K562 (cell line): ENCODE measurements around the gene ARHGEF7. TPM values are rescaled to one million over a fixed set of nuclear protein-coding genes. Genes with fewer than 3 reads are reported as not detected.

ENCODE experiments used
- ATAC-seq: fragments of 200-7000 bp; cut with Tn5 transposase; 3 replicates; pipeline ENCODE4 v1.9.1; 2020; ENCODE audit warnings: moderate library complexity
- BruUV-seq: library from RNA; stranded (reverse); fragments of 400-500 nt; replicated peaks from 2 replicates; lab custom pipeline; 2021; lab: Mats Ljungman, UMichigan
- CTCF ChIA-PET: fragments of 300-600 bp; formaldehyde crosslinking; extraction: SDS; loops from one replicate; lab custom pipeline; 2021; ENCODE audit warnings: low intra/inter-chr PET ratio; lab: Yijun Ruan, JAX
- POLR2A ChIA-PET: fragments of 300-600, 350-650 bp; sonication (Branson Sonifier 250); formaldehyde crosslinking; extraction: SDS; loops from one replicate; lab custom pipeline; 2021; ENCODE audit warnings: antibody characterized with exemption, inconsistent platforms; lab: Yijun Ruan, JAX
- DNase-seq, 4 experiments: peaks; one replicate each; pipeline versions ENCODE4 v3.0.0 to v3.0.0-alpha.2; 2011 to 2018; ENCODE audit warnings: low spot score in 3 of 4, mixed read lengths in 3 of 4; ENCODE audit errors: extremely low read depth in 1 of 4
- FAIRE-seq: peaks from 2 replicates; lab custom pipeline; 2011; peaks lifted over from hg19 to GRCh38; lab: Jason Lieb, UNC
- H2AFZ ChIP-seq: 2 replicates; pipeline ENCODE4 v1.6.0; 2011; ENCODE audit warnings: low read depth, low read length, control low read depth, inconsistent platforms
- H3K27ac ChIP-seq: fragments of 200-600 bp; 3 replicates; pipeline ENCODE4 v1.8.0; 2011; ENCODE audit warnings: low read depth, mild to moderate bottlenecking, control low read depth, inconsistent platforms, low read length, moderate library complexity, mixed read lengths; ENCODE audit errors: extremely low read depth
- H3K27me3 ChIP-seq, 2 experiments: fragments of 300-600 bp in 1 of 2; 2 replicates in 1 of 2; 3 replicates in 1 of 2; pipeline versions ENCODE4 v1.6.0 to v1.8.0; 2011; ENCODE audit warnings: inconsistent platforms in 2 of 2, low read length in 2 of 2, mild to moderate bottlenecking in 1 of 2, mixed read lengths in 1 of 2, moderate library complexity in 1 of 2; ENCODE audit not compliant: control insufficient read depth in 2 of 2, insufficient read depth in 2 of 2
- H3K36me3 ChIP-seq: fragments of 300-600 bp; 3 replicates; pipeline ENCODE4 v1.8.0; 2011; ENCODE audit warnings: mild to moderate bottlenecking, low read length, inconsistent platforms; ENCODE audit not compliant: control insufficient read depth, insufficient read depth
- H3K4me1 ChIP-seq, 2 experiments: fragments of 200-600 bp in 1 of 2; replicated peaks in 1 of 2; 2 replicates in 1 of 2; 3 replicates in 1 of 2; pipeline versions ENCODE4 v1.5.1 to v1.8.0; 2011; ENCODE audit warnings: inconsistent platforms in 2 of 2, low read length in 2 of 2, mild to moderate bottlenecking in 1 of 2, mixed read lengths in 1 of 2, moderate library complexity in 1 of 2; ENCODE audit not compliant: control insufficient read depth in 2 of 2, insufficient read depth in 2 of 2
- H3K4me2 ChIP-seq: 2 replicates; pipeline ENCODE4 v1.6.1; 2011; ENCODE audit warnings: low read length, control low read depth, inconsistent platforms, mixed read lengths; ENCODE audit not compliant: insufficient read depth
- H3K4me3 ChIP-seq: fragments of 200-600 bp; sonication (generic), shearing (Covaris generic); 2 replicates; pipeline ENCODE4 v1.5.1; 2016; ENCODE audit warnings: control low read depth, inconsistent platforms
- H3K79me2 ChIP-seq: fragments of 200-600 bp; 3 replicates; pipeline ENCODE4 v1.8.0; 2011; ENCODE audit warnings: low read length, inconsistent platforms; ENCODE audit not compliant: control insufficient read depth, insufficient read depth
- H3K9ac ChIP-seq, 2 experiments: 2 replicates each; pipeline versions ENCODE4 v1.6.0 to v1.6.1; 2011; ENCODE audit warnings: low read depth in 2 of 2, low read length in 2 of 2, control low read depth in 1 of 2, inconsistent platforms in 1 of 2, mild to moderate bottlenecking in 1 of 2, mixed read lengths in 1 of 2; ENCODE audit not compliant: insufficient read depth in 1 of 2
- H3K9me1 ChIP-seq: one replicate; pipeline ENCODE4 v1.6.0; 2011; ENCODE audit warnings: inconsistent platforms, mild to moderate bottlenecking, low read length, moderate library complexity; ENCODE audit not compliant: control insufficient read depth, insufficient read depth
- H3K9me3 ChIP-seq: replicated peaks from 2 replicates; pipeline ENCODE4 v1.5.1; 2011; ENCODE audit warnings: low read depth, low read length, inconsistent platforms; ENCODE audit not compliant: control insufficient read depth, insufficient read depth
- H4K20me1 ChIP-seq: replicated peaks from 2 replicates; pipeline ENCODE4 v1.6.1; 2011; ENCODE audit warnings: low read length, inconsistent platforms, mixed read lengths; ENCODE audit not compliant: control insufficient read depth, insufficient read depth
- ATF2 ChIP-seq: sonication (generic); formaldehyde crosslinking; IDR thresholded peaks from 2 replicates; pipeline ENCODE4 v1.8.1; 2022; ENCODE audit warnings: missing genetic modification reagents
- BDP1 ChIP-seq: IDR thresholded peaks from 3 replicates; pipeline ENCODE4 v1.6.1; 2011; ENCODE audit not compliant: insufficient read length, insufficient read depth
- CEBPB ChIP-seq: fragments of 450-650 bp; IDR thresholded peaks from 2 replicates; pipeline ENCODE4 v1.6.1; 2016; ENCODE audit warnings: missing genetic modification characterization, missing compliant biosample characterization
- GTF2A2 ChIP-seq: IDR thresholded peaks from 2 replicates; pipeline ENCODE4 v1.6.1; 2016; ENCODE audit warnings: mild to moderate bottlenecking, missing genetic modification characterization, missing compliant biosample characterization
- KAT7 ChIP-seq: sonication (generic); formaldehyde crosslinking; IDR thresholded peaks from 2 replicates; pipeline ENCODE4 v1.8.0; 2022; ENCODE audit warnings: missing genetic modification reagents, mild to moderate bottlenecking, borderline replicate concordance
- KDM1A ChIP-seq, 2 experiments: fragments of 450-650 bp; IDR thresholded peaks; 2 replicates each; pipeline ENCODE4 v1.6.1; 2016; ENCODE audit warnings: mild to moderate bottlenecking in 2 of 2
- MAFG ChIP-seq: fragments of 450-650 bp; conservative IDR thresholded peaks from 2 replicates; pipeline ENCODE4 v1.6.1; 2016; ENCODE audit warnings: missing genetic modification characterization, missing compliant biosample characterization
- MLX ChIP-seq, 2 experiments: fragments of 450-650 bp in 1 of 2; sonication (generic) in 1 of 2; formaldehyde crosslinking; conservative IDR thresholded peaks; 2 replicates each; pipeline versions ENCODE4 v1.4.0 to v1.8.1; 2020 to 2022; ENCODE audit warnings: mild to moderate bottlenecking in 1 of 2, missing genetic modification reagents in 1 of 2
- TCF7L2 ChIP-seq: fragments of 150-350 bp; IDR thresholded peaks from 2 replicates; pipeline ENCODE4 v1.6.1; 2016; ENCODE audit warnings: low read depth, mild to moderate bottlenecking, low read length, moderate library complexity
- ZFX ChIP-seq: sonication (generic); formaldehyde crosslinking; IDR thresholded peaks from 2 replicates; pipeline ENCODE4 v1.8.0; 2022; ENCODE audit warnings: mild to moderate bottlenecking, missing genetic modification reagents, moderate library complexity
- WGBS: fragments of 100-300 bp; shearing (Covaris generic); methylation state at CpG from one replicate; pipeline ENCODE4 v1.1.6; 2016; ENCODE audit warnings: low coverage, mixed read lengths; ENCODE audit not compliant: insufficient coverage; ENCODE audit errors: missing lambda C conversion rate; 5-methylcytosine and 5-hydroxymethylcytosine counted together
- in situ Hi-C: fragments of 300-500 bp; cut with MboI; formaldehyde crosslinking; loops from 4 replicates; pipeline ENCODE4 v1.15.0; 2018; ENCODE audit warnings: inconsistent platforms, mixed read lengths
- intact Hi-C: fragments of 100-400 bp; cut with micrococcal nuclease; formaldehyde crosslinking; loops from 2 replicates; pipeline ENCODE4 v1.14.2; 2022
- polyA plus RNA-seq, 8 experiments: library from polyadenylated mRNA; depleted of rRNA in 4 of 8; stranded (reverse) in 5 of 8; unstranded in 3 of 8; fragments of >200 nt; fragmentation: Nextera tagmentation in 2 of 8; fragmentation: Illumina TruSeq in 1 of 8; extraction: Ambion mirVana in 2 of 8; extraction: Trizol in 1 of 8; gene quantifications; 2 replicates each; pipeline versions ENCODE4 v1.2.1 to v1.2.3, GENCODE V29; 2011 to 2014; ENCODE audit warnings: inconsistent platforms in 1 of 8, missing spikeins in 1 of 8
- total RNA-seq, 7 experiments: library from RNA; depleted of rRNA in 6 of 7; stranded (reverse); fragments of >200 nt in 6 of 7; fragmentation: Illumina TruSeq in 2 of 7; extraction: Trizol in 2 of 7; gene quantifications; 2 replicates each; pipeline versions ENCODE4 v1.2.1 to v1.2.3, GENCODE V29; 2011 to 2021; ENCODE audit warnings: low replicate concordance in 1 of 7
- TF ChIP-seq, protein P1 (sequence below): sonication (generic); formaldehyde crosslinking; IDR thresholded peaks from 2 replicates; pipeline ENCODE4 v1.8.1; 2023; ENCODE audit warnings: mild to moderate bottlenecking, missing genetic modification reagents

The ARHGEF7 gene
- total and polyA plus RNA-seq, 9 of the 15 experiments (the other 6 are each of a cell fraction or from before 2014, with no cell fraction given), result 2.1 to 26.8 (median 17.5) TPM

DNA sequence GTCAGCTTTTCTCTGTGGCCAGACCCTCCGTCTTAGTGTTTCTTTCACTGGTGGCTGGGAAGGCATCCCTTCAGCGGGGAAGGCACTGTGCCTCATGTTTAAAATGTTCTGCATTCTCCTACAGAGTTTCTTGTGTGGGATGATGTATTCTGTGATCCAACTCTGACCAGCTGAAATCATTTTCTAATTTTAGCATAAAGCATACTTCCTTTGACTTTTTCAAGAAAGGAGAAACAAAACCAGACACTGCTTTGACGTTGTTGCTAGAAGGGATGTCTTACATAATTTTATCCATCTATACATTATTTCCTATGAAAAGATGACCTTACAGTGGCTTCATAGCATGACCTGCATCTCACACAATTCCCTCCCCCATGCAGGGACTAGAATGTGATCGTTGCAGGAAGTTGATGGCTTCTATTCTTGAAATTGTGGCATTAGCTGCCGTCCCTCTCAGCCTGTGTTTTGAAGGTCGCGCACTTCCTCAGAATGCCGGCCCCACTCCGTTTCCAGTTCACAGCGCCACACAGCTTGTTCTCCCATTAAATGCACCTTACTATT, 166.7 kb downstream of the ARHGEF7 start:
- Histone ChIP-seq H3K36me3 (peaks cover 59% of the 10 kb centered on the region; the same call in 1 of the 3 replicates), H3K4me3 (no peak overlapping the region)
- CTCF ChIA-PET, result no interaction called here
- intact Hi-C loops, result no loop called here
- no peak for ATAC-seq
- no peak for FAIRE-seq
- DNase-seq, result no peak
- WGBS, result 85% methylated on average over 5 of the region's 10 CpGs
- TF ChIP-seq TCF7L2 (no peak), ZFX (CRISPR knock-in tag) (no peak), MAFG (no peak)
- TF ChIP-seq, all 486 proteins: peak for 0
- in situ Hi-C loops, result no loop called here
- no peaks in the 10 kb centered on the region for H3K9me3 ChIP-seq
- H2AFZ ChIP-seq, result no peak overlapping the region
- no peak overlapping the region for H3K9ac ChIP-seq
- H3K27me3 ChIP-seq, result no peaks in the 10 kb centered on the region
- H4K20me1 ChIP-seq, result no peaks in the 10 kb centered on the region
- H3K27ac ChIP-seq, result no peak overlapping the region
- POLR2A ChIA-PET, result interaction anchor here (0.9 to 1.4 kb wide), 2 partner anchors 7 to 12 kb away, joined by 3 read pairs; no protein-coding TSS in a partner anchor
- H3K9me1 ChIP-seq, result no peaks in the 10 kb centered on the region
- H3K4me1 ChIP-seq, result no peaks in the 10 kb centered on the region
- H3K79me2 ChIP-seq, result no peaks in the 10 kb centered on the region
- no TSS peak for BruUV-seq
- no peak overlapping the region for H3K4me2 ChIP-seq

GRCh38 chr13:111282425-111282824, 167.3 kb downstream of the ARHGEF7 start:
- no TSS peak for BruUV-seq
- DNase-seq (no peak), ATAC-seq (no peak)
- Histone ChIP-seq H3K9me1 (no peaks in the 10 kb centered on the region), H3K4me3 (no peak overlapping the region), H3K79me2 (no peaks in the 10 kb centered on the region)
- no peak for TF ChIP-seq GTF2A2 (tag)
- TF ChIP-seq KDM1A (IDR thresholded peaks at IDR 0.05), result no peak
- no peak for TF ChIP-seq MLX (CRISPR knock-in tag; conservative IDR thresholded peaks at IDR 0.05)
- TF ChIP-seq, protein P1, sequence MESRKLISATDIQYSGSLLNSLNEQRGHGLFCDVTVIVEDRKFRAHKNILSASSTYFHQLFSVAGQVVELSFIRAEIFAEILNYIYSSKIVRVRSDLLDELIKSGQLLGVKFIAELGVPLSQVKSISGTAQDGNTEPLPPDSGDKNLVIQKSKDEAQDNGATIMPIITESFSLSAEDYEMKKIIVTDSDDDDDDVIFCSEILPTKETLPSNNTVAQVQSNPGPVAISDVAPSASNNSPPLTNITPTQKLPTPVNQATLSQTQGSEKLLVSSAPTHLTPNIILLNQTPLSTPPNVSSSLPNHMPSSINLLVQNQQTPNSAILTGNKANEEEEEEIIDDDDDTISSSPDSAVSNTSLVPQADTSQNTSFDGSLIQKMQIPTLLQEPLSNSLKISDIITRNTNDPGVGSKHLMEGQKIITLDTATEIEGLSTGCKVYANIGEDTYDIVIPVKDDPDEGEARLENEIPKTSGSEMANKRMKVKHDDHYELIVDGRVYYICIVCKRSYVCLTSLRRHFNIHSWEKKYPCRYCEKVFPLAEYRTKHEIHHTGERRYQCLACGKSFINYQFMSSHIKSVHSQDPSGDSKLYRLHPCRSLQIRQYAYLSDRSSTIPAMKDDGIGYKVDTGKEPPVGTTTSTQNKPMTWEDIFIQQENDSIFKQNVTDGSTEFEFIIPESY (CRISPR knock-in tag), result no peak
- TF ChIP-seq CEBPB (tag), result no peak
- no peak for TF ChIP-seq BDP1
- no peak for TF ChIP-seq ATF2
- no peak for TF ChIP-seq KAT7
- TF ChIP-seq, all 486 proteins: peak for 0
- H3K9me3 ChIP-seq, result no peaks in the 10 kb centered on the region
- no peaks in the 10 kb centered on the region for H4K20me1 ChIP-seq
- H3K9ac ChIP-seq, result no peak overlapping the region
- no peaks in the 10 kb centered on the region for H3K27me3 ChIP-seq
- CTCF ChIA-PET, result no interaction called here
- no peak overlapping the region for H2AFZ ChIP-seq
- H3K4me2 ChIP-seq, result no peak overlapping the region
- POLR2A ChIA-PET, result interaction anchor here (0.9 kb wide), 1 partner anchor 8 kb away, joined by 3 read pairs; no protein-coding TSS in a partner anchor
- peaks cover 61% of the 10 kb centered on the region; the same call in 1 of the 3 replicates for H3K36me3 ChIP-seq
- in situ Hi-C loops, result no loop called here
- no peak overlapping the region for H3K27ac ChIP-seq
- no peaks in the 10 kb centered on the region for H3K4me1 ChIP-seq
- FAIRE-seq, result no peak
- 81% methylated on average over 3 of the region's 5 CpGs for WGBS
- intact Hi-C loops, result no loop called here
